K562 (cell line): ENCODE data around the gene MYO15A.

Source experiments
- CTCF ChIP-seq, 3 experiments: IDR thresholded peaks in 2 of 3; conservative IDR thresholded peaks in 1 of 3; 2 replicates each; pipeline ENCODE4 v1.5.1; 2011 to 2012; ENCODE audit warnings: low read length in 3 of 3, mild to moderate bottlenecking in 3 of 3, control low read depth in 2 of 3, improper control_type of control experiment in 1 of 3, inconsistent platforms in 1 of 3, low read depth in 1 of 3, mixed read lengths in 1 of 3, moderate library complexity in 1 of 3; ENCODE audit not compliant: insufficient read depth in 2 of 3
- HDAC1 ChIP-seq, 2 experiments: fragments of 450-650 bp; IDR thresholded peaks; 2 replicates each; pipeline ENCODE4 v1.6.1; 2016 to 2017; ENCODE audit warnings: inconsistent platforms in 1 of 2, mild to moderate bottlenecking in 1 of 2, moderate library complexity in 1 of 2
- ZFX ChIP-seq: sonication (generic); formaldehyde crosslinking; IDR thresholded peaks from 2 replicates; pipeline ENCODE4 v1.8.0; 2022; ENCODE audit warnings: mild to moderate bottlenecking, missing genetic modification reagents, moderate library complexity

- no peak for TF ChIP-seq CTCF (IDR thresholded peaks at IDR 0.05 in 2 of 3, conservative IDR thresholded peaks at IDR 0.05 in 1 of 3; ENCODE audit: insufficient read depth in 2 of 3, low read depth in 1 of 3, low read length in 3 of 3)
- TF ChIP-seq ZFX (CRISPR knock-in tag), result no peak
- no peak for TF ChIP-seq HDAC1 (IDR thresholded peaks at IDR 0.05)
Observed at GRCh38 chr17:18107971-18108370, 585 bp upstream of the MYO15A start.
